ENCODE measurements around the gene ELP4.
"Not testable (repeated sequence)": the region's sequence is repeated elsewhere in the genome, so short reads cannot be mapped to it uniquely, and the experiment has no call there.

ELP4 gene

DNA sequence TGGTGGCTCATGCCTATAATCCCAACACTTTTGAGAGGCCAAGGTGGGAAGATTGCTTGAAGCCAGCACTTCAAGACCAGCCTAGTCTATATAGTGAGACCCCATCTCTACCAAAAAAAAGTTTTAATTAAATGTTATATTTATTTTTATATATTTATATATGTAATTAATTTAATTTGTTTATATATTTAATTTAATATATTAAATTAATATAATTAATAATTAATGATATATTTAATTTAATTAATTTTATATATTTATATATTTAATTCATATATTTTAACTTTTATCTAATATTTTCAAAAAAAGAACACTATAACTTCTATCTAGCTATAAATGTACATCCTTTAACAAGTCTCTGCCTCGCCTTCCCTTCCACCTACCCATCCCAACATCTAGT lies 196.8 kb downstream of the ELP4 start:
- no peak for DNase-seq (ENCODE audit: low spot score)

DNA sequence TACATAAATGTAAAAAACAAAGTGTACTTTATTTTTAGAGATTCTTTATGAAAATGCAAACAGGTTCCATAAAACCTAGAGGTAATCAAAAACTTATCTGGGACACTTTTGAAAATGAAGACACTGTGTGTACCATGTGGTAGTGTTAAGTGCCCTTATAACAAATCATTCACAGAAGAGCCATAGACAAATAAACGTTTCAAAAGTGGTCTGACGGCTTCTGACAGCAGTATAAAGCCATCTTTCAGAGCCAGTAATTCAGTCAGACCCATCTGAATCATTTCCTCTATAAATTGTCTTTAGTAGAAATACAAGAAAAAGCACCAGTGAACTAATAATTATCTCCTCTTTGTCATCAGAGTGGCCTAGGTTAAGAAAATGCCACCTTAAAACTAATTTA lies 201.6 kb downstream of the ELP4 start:
- DNase-seq (ENCODE audit: low spot score), result no peak

DNA sequence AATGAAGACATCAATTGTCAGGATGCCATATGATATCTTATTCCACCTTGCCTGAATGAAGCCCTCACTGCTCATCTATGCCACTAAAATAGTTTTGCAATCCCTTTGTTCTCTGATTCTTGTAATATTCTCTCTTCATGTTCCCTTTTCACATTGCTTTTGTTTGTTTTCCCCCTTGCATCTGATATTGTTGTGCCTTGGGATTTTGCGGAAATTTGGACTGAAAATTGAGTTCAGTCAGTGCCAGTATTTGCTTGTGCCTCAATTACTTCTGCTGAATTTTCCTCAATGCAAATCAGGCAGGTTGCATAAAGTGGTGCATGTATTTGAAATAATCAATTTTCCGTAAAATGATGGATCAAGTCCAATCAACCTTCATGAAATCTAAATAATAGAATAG lies 203.3 kb downstream of the ELP4 start:
- DNase-seq (ENCODE audit: low spot score), result no peak

DNA sequence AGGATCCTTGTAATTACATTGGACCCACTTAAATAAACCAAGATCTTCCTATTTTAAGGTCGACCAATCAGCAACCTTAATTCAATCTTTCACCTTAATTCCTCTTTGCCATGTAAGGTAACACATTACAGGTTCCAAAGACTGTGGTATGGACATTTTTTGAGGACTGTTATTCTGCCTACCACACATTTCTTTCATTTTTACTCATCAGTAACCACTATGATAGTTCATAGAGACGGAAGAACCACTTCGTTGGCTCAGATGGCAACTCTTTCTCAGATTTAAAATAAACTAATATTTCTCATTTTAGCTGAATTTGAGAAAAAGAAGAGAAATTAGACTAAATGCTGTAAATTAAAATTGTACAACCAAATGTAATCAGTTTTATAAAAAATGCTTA lies 205.3 kb downstream of the ELP4 start:
- DNase-seq (ENCODE audit: low spot score), result no peak

DNA sequence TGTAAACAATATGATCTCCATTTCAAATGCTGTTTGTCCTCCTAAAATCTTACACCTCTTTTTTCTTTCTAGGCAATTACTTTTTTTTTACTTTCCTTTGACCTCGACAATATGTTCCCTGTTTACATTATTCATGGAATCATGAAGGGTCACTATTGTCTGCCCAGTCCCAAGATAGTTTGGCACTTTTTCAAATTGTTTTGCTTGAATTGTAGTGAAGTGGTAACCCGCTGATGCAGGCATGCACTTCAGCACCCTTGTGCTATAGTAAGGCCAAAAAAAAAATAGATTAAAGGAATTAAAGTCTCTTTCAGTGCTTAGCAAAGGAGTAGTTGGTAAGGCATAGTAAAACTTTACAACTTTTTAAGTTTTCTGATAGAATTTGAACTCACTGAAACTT lies 210.7 kb downstream of the ELP4 start:
- no peak for DNase-seq (ENCODE audit: low spot score)

DNA sequence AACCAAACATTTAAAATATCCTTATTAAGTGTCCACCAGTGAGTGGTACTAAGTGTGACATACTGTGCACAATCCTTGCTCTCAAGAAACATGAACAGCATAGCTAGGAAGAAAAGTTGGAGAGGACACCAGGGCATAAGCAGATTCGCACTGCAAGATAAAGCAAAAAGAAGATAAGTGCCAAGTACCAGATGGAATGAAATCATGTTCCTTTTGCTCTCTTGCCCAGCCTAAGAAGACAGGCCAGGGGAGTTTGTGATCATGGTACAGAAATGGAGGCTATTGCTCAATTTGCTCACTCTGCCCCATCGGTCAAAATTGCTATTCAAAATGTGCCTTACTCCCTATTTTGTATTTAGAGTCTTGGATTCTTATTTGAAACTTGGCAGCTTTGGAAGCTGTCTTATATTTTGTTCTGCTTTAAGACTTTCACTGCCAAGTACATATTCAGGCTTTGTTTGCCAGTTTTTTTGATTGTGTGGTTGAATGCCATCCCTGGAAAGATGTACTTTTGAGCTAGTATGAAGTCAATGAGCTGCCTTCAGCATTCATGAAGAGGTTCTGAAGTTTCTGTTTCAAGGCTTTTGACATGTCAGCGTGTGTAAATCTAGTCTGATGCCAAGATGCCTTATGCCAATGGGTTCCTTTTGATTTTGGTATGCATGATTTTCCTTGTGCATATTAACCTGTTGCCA lies 211.3 kb downstream of the ELP4 start:
- no peak for DNase-seq (ENCODE audit: low spot score)

DNA sequence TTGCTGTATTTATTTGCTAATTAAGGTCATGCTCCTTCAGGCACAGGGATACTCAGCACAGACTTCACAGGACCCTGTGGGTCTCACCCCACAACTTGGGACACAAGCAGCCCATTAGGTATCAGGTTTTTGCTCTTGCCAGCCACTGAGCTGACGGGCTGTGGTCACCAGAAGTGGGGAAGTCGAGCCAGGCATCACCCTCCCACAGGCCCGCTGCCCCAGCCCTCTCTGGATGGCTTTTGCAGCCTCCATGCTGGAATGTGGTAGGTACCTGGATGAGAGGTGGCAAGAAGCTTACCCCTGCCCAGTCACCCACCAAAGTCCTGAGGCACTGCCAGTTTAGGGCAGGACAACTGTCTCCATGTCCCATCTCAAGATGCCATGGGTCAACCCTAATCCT lies 213.2 kb downstream of the ELP4 start:
- no peak for DNase-seq (ENCODE audit: low spot score)

DNA sequence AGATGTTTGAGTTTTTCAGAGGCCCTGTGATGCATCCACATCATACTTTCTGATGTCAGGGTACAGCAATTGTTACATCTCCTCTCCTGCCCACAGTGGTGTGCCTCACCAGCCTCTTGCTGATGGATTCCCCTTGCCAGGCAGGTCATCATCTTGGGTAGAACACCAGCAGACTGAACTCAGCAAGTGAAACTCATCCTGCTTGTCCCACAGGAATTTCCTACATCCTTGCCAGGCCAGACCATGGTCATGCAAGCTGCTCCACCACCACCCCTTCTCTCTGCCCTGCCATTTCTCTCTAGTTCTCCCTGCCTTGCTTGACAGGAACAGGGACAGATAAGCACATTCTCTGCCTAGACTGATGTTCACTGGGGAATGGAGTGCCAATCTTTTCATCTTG lies 215.6 kb downstream of the ELP4 start:
- DNase-seq (ENCODE audit: low spot score), result no peak

DNA sequence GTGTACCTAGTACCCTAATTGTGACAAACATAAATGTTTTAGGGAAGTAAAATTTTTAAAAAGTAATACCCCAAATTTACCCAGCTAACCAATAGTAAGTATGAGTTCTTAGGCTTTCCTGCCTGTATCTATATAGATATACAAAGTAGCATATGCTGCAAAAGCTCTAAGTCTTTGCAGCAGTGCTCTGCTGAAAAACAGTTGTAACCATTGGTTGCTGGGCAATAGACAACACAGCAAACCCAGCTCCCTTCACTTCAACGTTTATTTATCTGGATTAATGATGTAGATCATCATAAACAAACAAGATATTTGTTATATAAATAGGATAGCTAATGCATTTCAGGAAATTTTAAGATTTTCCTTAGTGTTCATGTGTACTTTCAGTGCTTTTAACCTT lies 218.9 kb downstream of the ELP4 start:
- DNase-seq (ENCODE audit: low spot score), result no peak

DNA sequence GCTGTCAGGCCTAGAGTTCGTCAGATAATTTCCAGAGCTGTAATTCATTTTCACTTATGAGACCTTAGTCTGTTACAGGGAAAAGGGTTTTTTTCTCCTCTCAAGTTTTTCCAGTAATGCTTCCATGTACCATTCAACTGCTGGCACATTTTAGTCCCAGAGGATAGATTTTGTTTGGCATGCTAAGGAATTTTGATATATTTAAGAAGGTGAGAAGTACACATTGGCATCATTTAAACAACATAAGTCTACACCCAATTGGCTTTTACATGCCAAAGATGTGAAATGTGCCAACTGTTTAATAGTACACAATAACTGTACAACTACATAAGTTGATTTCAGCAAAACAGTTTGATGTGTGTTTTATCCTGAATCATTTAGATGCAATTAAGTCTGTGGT lies 230.6 kb downstream of the ELP4 start:
- DNase-seq (ENCODE audit: low spot score), result no peak

DNA sequence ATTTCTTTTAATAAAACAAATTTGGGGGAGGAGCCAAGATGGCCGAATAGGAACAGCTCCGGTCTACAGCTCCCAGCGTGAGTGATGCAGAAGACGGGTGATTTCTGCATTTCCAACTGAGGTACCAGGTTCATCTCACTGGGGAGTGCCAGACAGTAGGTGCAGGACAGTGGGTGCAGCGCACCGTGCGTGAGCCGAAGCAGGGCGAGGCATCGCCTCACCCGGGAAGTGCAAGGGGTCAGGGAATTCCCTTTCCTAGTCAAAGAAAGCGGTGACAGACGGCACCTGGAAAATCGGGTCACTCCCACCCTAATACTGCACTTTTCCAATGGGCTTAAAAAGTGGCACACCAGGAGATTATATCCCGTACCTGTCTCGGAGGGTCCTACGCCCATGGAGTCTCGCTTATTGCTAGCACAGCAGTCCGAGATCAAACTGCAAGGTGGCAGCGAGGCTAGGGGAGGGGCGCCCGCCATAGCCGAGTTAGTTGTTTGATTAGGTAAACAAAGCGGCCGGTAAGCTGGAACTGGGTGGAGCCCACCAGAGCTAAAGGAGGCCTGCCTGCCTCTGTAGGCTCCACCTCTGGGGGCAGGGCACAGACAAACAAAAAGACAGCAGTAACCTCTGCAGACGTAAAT lies 231.3 kb downstream of the ELP4 start:
- DNase-seq (ENCODE audit: low spot score), result not testable (repeated sequence)

DNA sequence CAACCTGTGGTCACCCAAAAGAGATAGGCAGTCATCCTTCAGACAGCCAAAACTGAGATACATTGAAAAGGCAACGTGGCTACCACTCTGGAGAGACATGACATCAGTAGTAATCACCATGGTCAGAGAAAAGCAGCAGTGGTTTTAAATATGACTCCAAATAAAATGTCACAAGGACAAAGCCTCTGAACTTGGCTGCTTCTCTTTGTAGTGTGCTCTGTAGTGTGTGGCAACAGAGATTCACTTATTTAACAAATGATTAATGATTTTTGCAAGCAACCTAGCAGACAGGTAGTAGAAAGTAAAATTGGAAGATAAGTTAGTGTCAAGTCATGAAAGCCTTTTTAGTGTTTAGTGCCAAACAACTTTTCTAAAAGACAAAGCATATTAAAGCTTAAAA lies 238.0 kb downstream of the ELP4 start:
- no peak for DNase-seq (ENCODE audit: low spot score)

DNA sequence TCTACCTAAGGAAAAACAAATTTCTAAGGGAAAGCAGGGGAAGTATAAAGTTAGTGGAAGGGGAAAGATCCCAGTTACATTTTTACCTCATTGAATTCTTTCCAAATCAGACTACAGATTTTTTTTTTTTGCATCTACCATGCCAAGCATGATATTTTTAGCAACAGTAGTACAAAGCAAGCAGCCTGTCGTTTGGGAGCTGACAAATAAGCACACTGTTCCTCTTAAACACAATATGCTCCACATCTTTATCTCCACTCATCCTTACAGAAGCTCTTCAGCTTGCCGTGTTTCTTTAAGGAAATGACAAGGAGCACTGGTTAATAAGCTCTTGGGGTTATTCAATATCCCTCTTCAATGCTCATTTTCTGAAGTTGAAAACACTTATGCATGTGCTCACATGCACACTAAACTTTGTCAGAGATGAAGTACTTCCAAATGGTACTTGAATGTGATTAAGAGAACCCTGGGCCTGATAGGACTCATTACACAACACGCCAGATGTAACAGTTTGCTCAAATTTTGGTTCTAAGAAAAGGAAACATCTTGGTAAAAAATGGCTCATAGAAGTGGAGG lies 247.8 kb downstream of the ELP4 start:
- DNase-seq (ENCODE audit: low spot score), result no peak

DNA sequence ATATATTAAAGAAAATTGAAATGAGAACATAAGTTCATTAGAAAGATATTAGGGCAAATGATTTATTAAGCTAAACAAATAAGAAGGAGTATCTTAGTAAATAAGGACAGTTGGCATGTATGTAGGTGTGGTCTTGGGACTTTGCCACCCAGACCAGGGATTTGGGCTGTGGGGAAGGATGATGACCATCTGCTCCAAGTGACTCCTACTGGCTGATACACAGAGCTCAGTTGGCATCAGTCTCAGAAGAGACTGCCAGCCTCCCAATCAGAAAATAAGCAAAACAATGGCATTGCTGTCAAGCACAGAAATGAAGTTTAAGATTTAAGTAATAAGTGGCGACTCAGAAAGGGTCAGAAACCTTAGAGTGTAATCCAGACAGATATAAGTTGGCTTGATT lies 252.1 kb downstream of the ELP4 start:
- DNase-seq (ENCODE audit: low spot score), result no peak

DNA sequence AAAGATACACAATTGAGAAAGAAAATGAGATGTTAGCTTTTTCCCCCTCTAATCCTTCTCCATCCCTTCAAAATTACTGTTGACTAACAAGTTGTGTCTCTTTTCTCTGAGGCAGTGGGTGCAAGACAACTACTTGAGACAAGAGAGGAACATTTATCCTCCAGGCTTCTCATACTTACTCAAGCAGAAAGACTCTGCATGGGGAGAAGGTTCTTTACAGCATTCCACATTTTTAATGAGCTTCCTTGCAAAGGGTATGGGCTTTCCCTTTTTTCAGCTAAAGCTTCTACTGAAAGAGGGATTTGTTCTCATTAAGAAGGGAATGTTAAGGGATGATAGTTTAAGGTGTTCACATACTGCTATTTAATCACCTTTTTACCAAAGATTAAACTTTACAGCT lies 253.7 kb downstream of the ELP4 start:
- no peak for DNase-seq (ENCODE audit: low spot score)

DNA sequence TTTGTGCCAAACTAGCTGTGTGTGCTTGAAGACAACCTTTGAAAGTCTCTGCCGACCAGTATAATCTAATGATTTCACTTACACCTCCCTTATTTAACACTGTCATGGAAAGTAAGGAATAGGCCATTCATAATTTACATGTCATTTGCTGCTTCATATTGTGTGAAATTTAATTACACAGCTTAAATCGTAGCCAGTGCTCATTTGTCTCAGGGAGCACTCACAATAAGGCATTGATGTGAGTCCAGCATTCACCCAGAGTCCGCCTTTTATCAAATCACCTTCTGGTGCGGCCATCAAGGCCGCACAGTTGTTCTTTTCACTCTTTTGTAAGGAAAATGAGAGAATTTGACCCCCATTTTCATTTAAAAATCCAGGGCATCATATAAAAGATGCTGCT lies 254.7 kb downstream of the ELP4 start:
- no peak for DNase-seq (ENCODE audit: low spot score)

DNA sequence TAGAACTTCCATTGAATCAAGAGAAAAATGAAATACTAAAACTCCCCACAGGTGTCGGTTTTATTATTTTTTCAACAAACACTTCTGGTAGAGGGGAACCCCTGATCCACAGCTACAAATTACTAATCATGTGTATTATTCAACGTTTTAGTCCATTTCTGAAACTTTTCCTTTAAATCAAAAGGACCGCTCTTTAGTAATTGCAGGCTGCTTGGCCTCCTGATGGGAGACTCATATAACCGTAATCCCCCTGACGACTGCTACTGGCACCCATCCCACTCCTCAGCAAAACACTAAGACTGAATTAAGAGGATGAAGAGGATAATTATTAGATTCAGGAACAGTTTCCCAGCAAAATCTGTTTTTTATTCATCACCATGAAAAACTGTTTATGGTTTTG lies 255.2 kb downstream of the ELP4 start:
- no peak for DNase-seq (ENCODE audit: low spot score)

DNA sequence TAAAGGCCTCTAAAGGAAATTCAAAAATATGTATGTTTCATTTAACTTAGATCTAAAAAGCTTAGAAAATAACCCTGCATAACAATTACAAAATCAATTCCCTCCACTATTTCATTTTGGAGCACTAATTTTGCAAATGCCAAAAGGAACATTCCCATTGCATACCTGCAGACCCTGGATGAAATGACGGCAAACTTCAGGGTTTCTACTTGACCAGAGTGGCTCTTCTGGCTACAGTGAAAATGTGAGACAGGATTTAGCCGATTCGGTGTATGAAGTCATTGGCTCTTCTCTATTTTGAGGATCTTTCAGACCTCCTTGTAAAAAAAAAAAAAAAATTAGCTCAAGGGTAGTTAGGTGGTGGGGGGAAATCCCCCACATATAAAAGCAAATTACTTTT lies 257.5 kb downstream of the ELP4 start:
- no peak for DNase-seq (ENCODE audit: low spot score)

DNA sequence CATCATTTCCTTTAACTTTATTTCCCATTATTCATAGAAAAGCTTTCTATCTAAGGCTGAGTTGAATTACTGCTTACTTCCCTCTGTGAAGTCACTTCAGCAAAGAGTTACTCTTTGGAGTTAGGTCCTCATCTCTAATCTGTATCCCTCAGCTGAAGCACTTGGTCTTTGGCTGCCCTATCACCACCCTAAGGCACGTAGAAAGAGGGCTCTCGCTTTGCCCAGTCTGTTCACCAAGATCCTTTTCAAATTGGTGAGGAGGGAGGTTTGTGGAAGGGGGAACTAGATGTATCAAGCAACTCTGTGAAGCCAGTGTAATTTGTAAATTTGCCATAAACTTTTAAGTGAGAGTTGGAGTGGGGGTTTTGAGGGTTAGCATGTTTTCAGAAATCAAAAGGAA lies 258.1 kb downstream of the ELP4 start:
- DNase-seq (ENCODE audit: low spot score), result no peak

DNA sequence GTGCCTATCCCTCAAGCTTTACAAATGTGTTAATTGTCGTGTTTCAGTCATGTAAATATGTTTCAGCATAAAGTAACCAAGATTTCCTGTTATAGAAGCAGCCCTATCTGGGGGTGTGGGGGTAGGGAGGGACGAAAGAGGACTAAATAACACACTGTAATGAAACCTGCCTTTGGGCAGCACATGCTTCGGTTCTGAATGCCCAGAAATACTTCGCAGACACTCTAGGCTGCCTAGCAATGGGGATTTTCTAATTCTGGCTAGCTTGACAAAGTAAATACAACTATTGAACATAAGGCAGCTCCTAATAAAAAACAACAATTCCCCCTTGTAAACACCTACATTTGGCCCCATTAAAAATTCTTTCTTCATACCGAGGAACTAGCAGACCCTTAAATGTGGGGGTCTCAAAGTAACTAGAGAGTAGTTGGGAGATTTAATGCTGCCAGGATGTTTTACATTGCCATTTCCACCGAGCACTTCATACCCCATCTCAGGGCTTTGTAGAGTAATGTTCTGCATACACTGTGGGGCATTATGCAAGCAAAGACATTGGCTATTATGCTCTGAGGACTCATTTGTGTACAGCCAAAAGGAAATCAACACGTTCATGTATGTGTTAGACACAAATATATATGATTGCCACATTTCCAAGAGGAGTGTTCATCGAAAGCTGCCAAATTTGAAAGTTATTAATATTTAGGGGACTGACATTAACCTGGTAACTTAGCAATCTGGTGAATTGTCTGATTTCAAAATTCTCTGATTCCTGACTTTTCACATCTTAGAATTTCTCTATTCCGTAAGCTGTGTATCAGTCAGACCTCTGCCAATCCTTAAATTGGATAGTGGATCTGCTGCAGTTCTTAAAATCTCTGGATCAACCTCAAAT lies 259.4 kb downstream of the ELP4 start:
- DNase-seq (ENCODE audit: low spot score), result no peak

DNA sequence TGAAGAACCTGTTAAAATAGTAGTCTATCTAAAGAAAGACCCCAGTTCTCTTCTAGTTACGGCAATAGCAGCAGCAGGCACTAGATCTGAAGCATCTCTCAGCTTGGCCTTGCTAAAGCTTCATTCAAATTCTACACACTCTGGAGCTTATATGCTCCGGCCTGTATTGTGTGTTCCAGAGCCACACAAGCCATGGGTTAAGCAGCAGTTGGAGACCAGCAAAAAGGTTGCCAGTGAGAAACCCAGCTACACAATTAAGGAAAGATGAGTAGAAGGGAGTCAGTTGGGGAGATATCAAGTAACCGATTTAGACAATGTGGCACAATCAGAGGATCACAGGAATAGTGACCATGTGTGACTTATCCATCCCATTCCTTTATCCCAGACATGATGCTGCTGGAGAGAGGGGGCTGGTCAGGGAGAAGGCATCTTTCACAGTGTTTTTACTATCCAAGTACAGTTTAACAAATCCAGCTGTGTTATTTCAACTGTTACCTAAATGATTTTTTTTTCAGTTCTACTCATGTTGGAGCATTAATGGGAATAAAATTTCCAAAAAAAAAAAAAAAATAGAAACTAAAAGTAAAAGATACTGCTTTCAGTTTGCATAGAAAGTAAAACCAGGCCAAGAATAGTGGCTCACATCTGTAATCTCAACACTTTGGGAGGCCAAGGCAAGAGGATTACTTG lies 260.6 kb downstream of the ELP4 start:
- DNase-seq (ENCODE audit: low spot score), result no peak

DNA sequence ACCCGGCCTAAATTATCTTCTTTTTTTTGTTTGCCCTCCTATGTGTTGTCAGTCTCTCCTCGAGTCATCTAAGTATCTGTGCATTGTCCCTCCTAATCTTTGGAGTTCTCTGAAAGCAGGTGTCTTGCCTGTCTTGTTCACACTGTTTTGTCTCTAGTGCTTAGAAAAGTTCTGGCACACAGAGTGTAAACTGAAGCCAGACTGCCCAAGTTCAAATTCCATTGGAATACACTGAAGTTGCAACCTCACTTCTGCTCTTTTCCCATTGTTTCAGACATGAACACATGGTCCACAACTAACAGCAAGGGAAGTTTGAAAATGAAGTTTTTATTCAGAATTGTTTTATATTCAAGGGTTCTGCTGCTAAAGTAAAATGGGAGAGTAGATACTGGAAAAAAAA lies 262.8 kb downstream of the ELP4 start:
- no peak for DNase-seq (ENCODE audit: low spot score)

All from AG08396 (cell line).